Activated naive CD8-positive, alpha-beta T cell treated with anti-CD3 and anti-CD28 coated beads for 36 hours (primary cell): Measurements from ENCODE around the gene TMEM203. TPM values are rescaled to one million over a fixed set of nuclear protein-coding genes. Genes with fewer than 3 reads are reported as not detected.

Source experiments
- DNase-seq: peaks from one replicate; pipeline ENCODE4 v3.0.0; 2021
- H3K27ac Mint-ChIP-seq: one replicate; pipeline ENCODE4 v1.8.0; 2022; ENCODE audit warnings: mild to moderate bottlenecking, moderate library complexity, mixed read lengths
- H3K27me3 Mint-ChIP-seq: one replicate; pipeline ENCODE4 v1.8.0; 2022; ENCODE audit warnings: mild to moderate bottlenecking, mixed read lengths
- H3K36me3 Mint-ChIP-seq: one replicate; pipeline ENCODE4 v1.8.0; 2021; ENCODE audit warnings: mild to moderate bottlenecking, mixed read lengths
- H3K4me1 Mint-ChIP-seq: one replicate; pipeline ENCODE4 v1.8.0; 2021; ENCODE audit warnings: mixed read lengths
- H3K4me3 Mint-ChIP-seq: one replicate; pipeline ENCODE4 v1.8.0; 2022; ENCODE audit warnings: mild to moderate bottlenecking, moderate library complexity, mixed read lengths
- H3K9me3 Mint-ChIP-seq: one replicate; pipeline ENCODE4 v1.8.0; 2022; ENCODE audit warnings: mixed read lengths
- total RNA-seq, 2 experiments: library from RNA; stranded (reverse); gene quantifications; one replicate each; pipeline ENCODE4 v1.2.3, GENCODE V29; 2021

TMEM203 gene
- total RNA-seq = 10 to 100 TPM; 37.9 TPM

GRCh38 chr9:137205126-137206069, at the start of gene TMEM203, which contains the start of gene NDOR1:
Gene TMEM203, minus strand, starts transcription at chr9:137205648. Its CDS starts 234 bp downstream, at chr9:137205414.
Gene NDOR1, plus strand, starts transcription at chr9:137205700. Its CDS starts 78 bp downstream, at chr9:137205778.
- Mint-ChIP-seq H3K4me1 (peaks cover 45% of the 10 kb centered on the region), H3K27ac (peak within 1 kb of the TSS; percentile 93), H3K4me3 (peak within 1 kb of the TSS; percentile 95), H3K27me3 (no peaks in the 10 kb centered on the region), H3K9me3 (no peaks in the 10 kb centered on the region), H3K36me3 (peaks cover 22% of the 10 kb centered on the region)
- DNase-seq = peak; percentile 96

GRCh38 chr9:137254624-137255447, 49.4 kb upstream of the TMEM203 start, which contains the start of gene NELFB:
Gene NELFB, plus strand, starts transcription at chr9:137255327.
- Mint-ChIP-seq H3K9me3 (no peaks in the 10 kb centered on the region), H3K36me3 (peaks cover 8% of the 10 kb centered on the region), H3K4me3 (peak within 1 kb of the TSS; percentile 87), H3K27ac (peak within 1 kb of the TSS; percentile 77), H3K27me3 (no peaks in the 10 kb centered on the region), H3K4me1 (peaks cover 7% of the 10 kb centered on the region)
- peak; percentile 98 for DNase-seq

- H3K9me3 Mint-ChIP-seq = no peaks in the 10 kb centered on the region
- H3K4me3 Mint-ChIP-seq = peak overlapping the region; percentile 87
- peaks cover 7% of the 10 kb centered on the region for H3K4me1 Mint-ChIP-seq
- H3K36me3 Mint-ChIP-seq = peaks cover 3% of the 10 kb centered on the region
- peak overlapping the region; percentile 58 for H3K27ac Mint-ChIP-seq
- DNase-seq = no peak
- H3K27me3 Mint-ChIP-seq = no peaks in the 10 kb centered on the region
These were observed 48.5 kb upstream of the TMEM203 start for GRCh38 chr9:137253717-137254623.

GRCh38 chr9:137252555-137253506, 47.4 kb upstream of the TMEM203 start:
- no peak overlapping the region for H3K4me3 Mint-ChIP-seq
- peaks cover 7% of the 10 kb centered on the region for H3K4me1 Mint-ChIP-seq
- H3K9me3 Mint-ChIP-seq = no peaks in the 10 kb centered on the region

GRCh38 chr9:137251490-137252268, 46.2 kb upstream of the TMEM203 start:
- no peak for DNase-seq
- Mint-ChIP-seq H3K4me1 (peaks cover 5% of the 10 kb centered on the region), H3K4me3 (no peak overlapping the region), H3K9me3 (no peaks in the 10 kb centered on the region), H3K36me3 (no peaks in the 10 kb centered on the region), H3K27ac (no peak overlapping the region), H3K27me3 (no peaks in the 10 kb centered on the region)

More at GRCh38 chr9:137252555-137253506, 47.4 kb upstream of the TMEM203 start:
- Mint-ChIP-seq H3K36me3 (no peaks in the 10 kb centered on the region), H3K27ac (no peak overlapping the region), H3K27me3 (no peaks in the 10 kb centered on the region)
- no peak for DNase-seq

- H3K27ac Mint-ChIP-seq = no peak within 1 kb of the TSS
- peaks cover 5% of the 10 kb centered on the region for H3K4me1 Mint-ChIP-seq
- no peak within 1 kb of the TSS for H3K4me3 Mint-ChIP-seq
- no peaks in the 10 kb centered on the region for H3K27me3 Mint-ChIP-seq
- DNase-seq = no peak
- H3K9me3 Mint-ChIP-seq = no peaks in the 10 kb centered on the region
- H3K36me3 Mint-ChIP-seq = no peaks in the 10 kb centered on the region
These were observed 45.7 kb upstream of the TMEM203 start, which contains the start of gene STPG3 for GRCh38 chr9:137251194-137251461. Gene STPG3, plus strand, starts transcription at chr9:137251286. Its CDS starts 1 bp downstream, at chr9:137251287.

- no peak overlapping the region for H3K4me3 Mint-ChIP-seq
- no peak overlapping the region for H3K27ac Mint-ChIP-seq
- no peak for DNase-seq
- no peaks in the 10 kb centered on the region for H3K9me3 Mint-ChIP-seq
- H3K36me3 Mint-ChIP-seq = no peaks in the 10 kb centered on the region
- H3K4me1 Mint-ChIP-seq = peaks cover 4% of the 10 kb centered on the region
- H3K27me3 Mint-ChIP-seq = no peaks in the 10 kb centered on the region
These were observed 45.1 kb upstream of the TMEM203 start for GRCh38 chr9:137250329-137251193.

- no peak overlapping the region for H3K27ac Mint-ChIP-seq
These were observed 42.4 kb upstream of the TMEM203 start for GRCh38 chr9:137247916-137248175.

GRCh38 chr9:137247135-137247915, 41.9 kb upstream of the TMEM203 start:
- no peak for DNase-seq
- no peaks in the 10 kb centered on the region for H3K9me3 Mint-ChIP-seq
- H3K36me3 Mint-ChIP-seq = peaks cover 14% of the 10 kb centered on the region
- no peak overlapping the region for H3K4me3 Mint-ChIP-seq
- H3K4me1 Mint-ChIP-seq = peaks cover 12% of the 10 kb centered on the region
- H3K27ac Mint-ChIP-seq = no peak overlapping the region
- no peaks in the 10 kb centered on the region for H3K27me3 Mint-ChIP-seq

More at GRCh38 chr9:137247916-137248175, 42.4 kb upstream of the TMEM203 start:
- no peaks in the 10 kb centered on the region for H3K27me3 Mint-ChIP-seq
- H3K36me3 Mint-ChIP-seq = peaks cover 9% of the 10 kb centered on the region
- no peak overlapping the region for H3K4me3 Mint-ChIP-seq
- DNase-seq = no peak
- no peaks in the 10 kb centered on the region for H3K9me3 Mint-ChIP-seq
- peaks cover 7% of the 10 kb centered on the region for H3K4me1 Mint-ChIP-seq

GRCh38 chr9:137245450-137246421, 40.3 kb upstream of the TMEM203 start:
- Mint-ChIP-seq H3K27ac (no peak overlapping the region), H3K4me1 (peaks cover 14% of the 10 kb centered on the region), H3K36me3 (peaks cover 22% of the 10 kb centered on the region), H3K9me3 (no peaks in the 10 kb centered on the region), H3K4me3 (no peak overlapping the region), H3K27me3 (no peaks in the 10 kb centered on the region)
- DNase-seq = no peak
